G401.6 (cell line): Measurements from ENCODE around the gene DUSP2.

Source experiments
- FAIRE-seq: peaks from 2 replicates; lab custom pipeline; 2012; peaks lifted over from hg19 to GRCh38; lab: Jason Lieb, UNC

The DUSP2 gene

GRCh38 chr2:96099861-96100798, 45.1 kb downstream of the DUSP2 start:
- FAIRE-seq = no peak

DNA sequence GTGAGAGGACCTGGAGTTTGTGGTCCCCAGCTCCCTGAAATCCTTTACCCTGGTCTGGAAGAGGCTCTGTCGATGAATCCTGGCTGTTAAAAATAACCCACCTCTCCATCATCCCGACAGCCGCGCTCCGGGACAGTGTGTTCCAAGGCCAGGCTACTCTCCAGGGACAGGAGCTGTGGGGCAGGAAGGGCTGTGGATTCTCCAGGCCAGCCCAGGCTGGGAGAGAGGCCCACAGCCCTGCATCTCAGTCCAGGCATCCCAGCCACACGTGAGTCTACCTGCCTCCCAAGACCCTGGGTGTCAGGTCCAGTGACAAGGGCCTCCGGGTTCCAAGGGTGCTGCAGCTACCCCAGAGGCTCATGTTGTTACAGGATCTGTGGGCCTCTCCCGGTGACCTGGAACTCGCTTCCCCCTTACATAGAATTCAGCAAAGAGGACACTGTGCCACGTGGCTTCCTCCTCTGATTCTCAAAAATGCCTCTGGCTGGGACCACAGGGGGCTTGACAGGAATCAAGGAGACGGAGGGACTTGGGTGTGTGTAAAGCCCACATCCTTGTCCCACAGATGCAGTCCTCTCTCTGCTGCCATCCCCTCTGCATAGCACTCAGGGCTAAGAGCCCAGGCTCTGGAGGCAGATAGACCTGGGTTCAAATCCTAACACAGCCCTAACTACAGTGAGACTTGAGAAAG, 46.2 kb downstream of the DUSP2 start:
- FAIRE-seq = no peak

GRCh38 chr2:96097951-96098823, 47.1 kb downstream of the DUSP2 start:
- no peak for FAIRE-seq

- no peak for FAIRE-seq
These were observed 47.8 kb downstream of the DUSP2 start for GRCh38 chr2:96097441-96097840.

DNA sequence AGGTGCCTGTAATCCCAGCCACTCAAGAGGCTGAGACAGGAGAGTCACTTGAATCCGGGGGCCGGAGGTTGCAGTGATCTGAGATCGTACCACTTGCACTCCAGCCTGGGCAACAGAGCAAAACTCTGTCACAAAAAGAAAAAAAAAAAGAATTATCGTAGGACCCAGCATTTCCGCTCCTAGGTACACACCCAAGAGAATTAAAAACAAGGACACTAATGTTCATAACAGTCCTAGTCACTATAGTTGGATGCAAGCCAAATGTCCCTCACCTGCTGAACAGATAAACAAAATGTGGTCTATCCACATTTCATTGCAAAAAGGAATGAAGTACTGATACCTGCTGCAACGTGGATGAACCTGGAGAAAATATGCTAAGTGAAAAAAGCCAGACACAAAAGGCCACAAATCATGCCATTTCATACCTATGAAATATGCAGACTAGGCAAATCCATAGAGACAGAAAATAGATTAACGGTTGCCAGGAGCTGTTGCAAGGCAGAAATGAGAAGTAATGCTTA, 50.1 kb downstream of the DUSP2 start:
- FAIRE-seq = no peak

- FAIRE-seq = no peak
These were observed 51.7 kb downstream of the DUSP2 start for GRCh38 chr2:96093528-96093927.
